Fibroblast of villous mesenchyme (primary cell): ENCODE results near the gene TBRG1. TPM values are rescaled to one million over a fixed set of nuclear protein-coding genes. Genes with fewer than 3 reads are reported as not detected.

Experiments used
- DNase-seq: peaks from one replicate; pipeline ENCODE4 v3.0.0-alpha.2; 2010; ENCODE audit warnings: low read depth
- H3K4me3 ChIP-seq: 2 replicates; pipeline ENCODE4 v1.5.1; 2011; ENCODE audit warnings: low read depth, mild to moderate bottlenecking, low read length
- CTCF ChIP-seq: IDR thresholded peaks from 2 replicates; pipeline ENCODE4 v1.5.1; 2012; ENCODE audit warnings: low read depth, mild to moderate bottlenecking, low read length; ENCODE audit not compliant: insufficient read depth
- total RNA-seq: library from RNA; depleted of rRNA; stranded (reverse); fragments of >200 nt; gene quantifications from 2 replicates; pipeline ENCODE4 v1.2.3, GENCODE V29; 2012

TBRG1 gene
- total RNA-seq, 1 donor: 24.2 TPM

GRCh38 chr11:124669193-124669592 is 46.5 kb downstream of the TBRG1 start:
- peak; percentile 54 for TF ChIP-seq CTCF
- peak; percentile 56 for DNase-seq
- no peak overlapping the region for H3K4me3 ChIP-seq

- DNase-seq: peak; percentile 22
- no peak for TF ChIP-seq CTCF
- no peak overlapping the region for H3K4me3 ChIP-seq
Observed at GRCh38 chr11:124670732-124671131, 48.1 kb downstream of the TBRG1 start.

GRCh38 chr11:124672536-124673215 is 50.0 kb downstream of the TBRG1 start:
- peak overlapping the region; percentile 76 for H3K4me3 ChIP-seq
- TF ChIP-seq CTCF: no peak
- DNase-seq: no peak

GRCh38 chr11:124673333-124674167 is 50.9 kb downstream of the TBRG1 start, which contains the start of the genes SIAE and SPA17:
TSS of gene SIAE (minus strand) at chr11:124673739. CDS start at chr11:124673708, 31 bp downstream.
TSS of gene SPA17 (plus strand) at chr11:124673904. CDS start at chr11:124675265, 1,361 bp downstream.
- TF ChIP-seq CTCF: no peak
- DNase-seq: peak; percentile 99
- peak within 1 kb of the TSS; percentile 76 for H3K4me3 ChIP-seq

- peak; percentile 3 for DNase-seq
- TF ChIP-seq CTCF: no peak
- H3K4me3 ChIP-seq: peak overlapping the region; percentile 76
Observed at GRCh38 chr11:124674168-124674517, 51.5 kb downstream of the TBRG1 start.

- DNase-seq: no peak
- H3K4me3 ChIP-seq: peak overlapping the region; percentile 76
- no peak for TF ChIP-seq CTCF
Observed at GRCh38 chr11:124674571-124674970, 51.9 kb downstream of the TBRG1 start.
